Stimulated activated CD4-positive, alpha-beta T cell treated with anti-CD3 and anti-CD28 coated beads, Interleukin-12 subunit alpha, Interleukin-12 subunit beta, amount 100 ng/mL, for 48 hours (primary cell): ENCODE data around the gene TRIM44.
"Not testable (repeated sequence)": the region's sequence is repeated elsewhere in the genome, so short reads cannot be mapped to it uniquely, and the experiment has no call there.

Experiments
- DNase-seq, 3 donors: peaks; one replicate each; pipeline ENCODE4 v3.0.0-alpha.2; 2020; ENCODE audit warnings: low read depth in 2 of 3, low spot score in 1 of 3

TRIM44 gene

DNA sequence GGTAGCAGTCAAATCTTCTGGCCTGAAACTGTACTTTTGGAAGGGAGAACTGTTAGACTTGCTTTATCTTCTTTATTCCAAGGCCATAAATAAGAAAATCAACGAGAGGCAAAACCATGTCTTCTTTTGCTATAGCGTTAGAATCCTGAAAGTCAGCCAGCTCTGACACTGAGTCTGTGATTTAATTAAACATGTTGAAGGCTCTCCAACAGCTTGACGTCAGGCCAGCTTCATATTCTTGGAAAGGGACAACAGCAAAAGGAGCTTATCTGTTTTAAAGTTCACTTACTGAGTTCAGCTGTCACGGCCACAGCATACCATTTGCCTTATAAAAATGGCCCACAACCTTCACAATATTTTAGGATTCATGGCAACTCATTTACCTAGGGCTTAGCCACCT, 150.3 kb downstream of the TRIM44 start:
- no peak for DNase-seq

DNA sequence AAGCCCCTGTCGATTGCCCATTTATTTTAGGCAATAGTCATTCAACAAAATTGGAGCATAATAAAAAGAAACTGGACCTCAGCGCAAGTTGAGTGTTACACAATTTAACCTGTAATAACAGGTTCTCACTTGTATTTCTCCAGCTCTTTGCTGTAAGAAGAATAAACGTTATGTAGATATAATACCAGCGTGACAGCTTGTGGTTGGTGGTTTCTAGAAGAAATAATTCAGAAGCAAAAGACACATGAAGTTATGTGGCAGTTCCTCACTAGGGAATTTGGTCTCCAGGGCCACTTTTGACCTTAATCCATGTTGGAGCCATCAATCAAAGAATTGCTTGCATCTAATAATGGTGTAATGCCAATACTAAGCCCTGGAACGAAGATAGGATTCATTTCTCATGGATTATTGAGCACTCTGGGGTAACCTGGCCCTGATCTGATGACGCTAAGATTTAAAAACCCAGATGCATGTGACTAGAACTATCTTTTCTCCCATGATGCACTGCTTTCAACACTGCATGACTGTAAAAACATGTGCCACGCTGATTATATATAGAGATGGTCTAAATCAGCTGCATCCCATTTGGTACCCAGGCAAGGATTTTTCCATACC, 151.6 kb downstream of the TRIM44 start:
- no peak for DNase-seq

GRCh38 chr11:35814720-35815305, 152.2 kb downstream of the TRIM44 start:
- no peak for DNase-seq

DNA sequence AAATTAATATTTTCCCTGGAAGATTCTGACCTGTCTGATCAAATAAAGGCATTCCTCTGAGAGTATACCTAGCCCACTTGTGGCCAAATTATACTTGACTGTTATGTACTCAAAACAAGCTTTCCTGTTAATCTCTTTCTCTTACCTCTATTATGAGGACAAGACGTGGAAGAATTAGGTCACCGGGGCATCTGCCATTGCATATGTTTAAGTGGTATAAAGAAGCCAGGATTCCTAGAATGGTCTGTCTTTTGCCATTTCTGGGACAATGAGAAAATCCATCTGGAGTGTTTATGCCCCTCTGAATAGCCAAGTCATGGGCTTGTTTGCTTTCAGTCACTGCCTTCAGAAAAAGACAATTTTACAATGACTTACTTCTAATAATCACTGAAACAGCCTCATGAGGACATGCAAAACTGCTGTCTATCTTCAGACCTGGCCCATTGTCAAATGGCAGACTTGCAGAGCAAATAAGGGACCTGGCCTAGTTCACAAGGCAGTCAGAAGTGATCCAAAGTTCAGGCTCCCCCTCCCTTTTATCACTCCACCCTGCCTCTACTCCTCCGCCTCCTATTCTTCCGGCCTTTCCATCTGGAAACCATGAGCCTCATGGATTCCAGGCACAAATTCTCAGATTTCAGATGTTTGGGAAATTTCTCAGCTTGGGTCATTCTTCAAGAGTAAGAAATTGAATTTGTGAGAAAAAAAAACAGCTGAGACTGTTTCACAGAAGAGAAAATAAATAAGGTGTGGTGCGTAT, 153.2 kb downstream of the TRIM44 start:
- DNase-seq: no peak

DNA sequence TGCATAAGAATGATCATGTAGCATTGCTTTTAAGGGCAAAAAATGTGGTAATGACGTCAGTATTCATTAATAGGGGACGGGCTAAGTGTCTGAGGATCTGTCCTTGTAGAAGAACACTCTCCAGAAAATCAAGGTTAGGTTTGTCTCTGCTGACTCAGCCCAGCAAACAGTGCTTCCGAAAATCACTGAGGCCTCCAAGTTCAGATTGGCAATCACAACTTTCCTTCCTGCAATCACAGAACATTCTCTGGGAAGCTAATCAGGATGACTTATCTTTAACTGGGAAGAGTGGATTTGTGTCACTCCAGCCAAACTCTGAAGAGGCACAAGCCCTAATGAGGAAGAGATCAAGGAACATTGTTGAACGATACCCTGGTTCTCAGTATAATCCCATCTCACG, 158.0 kb downstream of the TRIM44 start:
- DNase-seq: no peak

- no peak for DNase-seq
Measured at GRCh38 chr11:35822815-35823495, 160.4 kb downstream of the TRIM44 start.

DNA sequence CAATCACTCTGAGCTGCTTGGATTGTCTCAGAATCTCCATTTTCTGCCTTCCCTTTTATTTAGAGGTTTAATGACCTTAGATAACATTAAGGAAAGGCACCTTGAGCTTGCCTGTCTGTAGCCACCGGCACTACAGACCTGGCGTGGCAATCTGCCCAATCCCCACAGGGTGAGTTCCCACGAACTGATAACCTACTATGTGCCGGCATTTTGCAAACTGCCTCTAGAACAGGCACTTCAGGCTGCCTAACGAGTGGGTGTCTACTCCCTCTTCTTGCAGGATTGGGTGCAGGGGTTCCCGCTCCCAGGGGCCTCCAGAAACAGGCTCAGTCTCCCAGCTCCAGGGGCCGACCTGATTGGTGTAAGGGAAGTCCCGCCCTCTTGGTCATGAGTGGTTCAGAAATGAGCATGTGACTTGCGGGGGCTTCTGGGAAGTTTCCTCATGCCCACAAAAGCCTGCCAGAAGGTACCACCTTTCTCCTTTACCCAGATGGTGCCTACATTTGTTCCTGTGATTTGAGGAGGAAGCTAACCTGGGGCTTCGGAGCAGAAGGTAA, 161.2 kb downstream of the TRIM44 start:
- DNase-seq: no peak

- no peak for DNase-seq
Measured at GRCh38 chr11:35825386-35825785, 162.8 kb downstream of the TRIM44 start.

GRCh38 chr11:35826006-35826405, 163.4 kb downstream of the TRIM44 start:
- no peak for DNase-seq

DNA sequence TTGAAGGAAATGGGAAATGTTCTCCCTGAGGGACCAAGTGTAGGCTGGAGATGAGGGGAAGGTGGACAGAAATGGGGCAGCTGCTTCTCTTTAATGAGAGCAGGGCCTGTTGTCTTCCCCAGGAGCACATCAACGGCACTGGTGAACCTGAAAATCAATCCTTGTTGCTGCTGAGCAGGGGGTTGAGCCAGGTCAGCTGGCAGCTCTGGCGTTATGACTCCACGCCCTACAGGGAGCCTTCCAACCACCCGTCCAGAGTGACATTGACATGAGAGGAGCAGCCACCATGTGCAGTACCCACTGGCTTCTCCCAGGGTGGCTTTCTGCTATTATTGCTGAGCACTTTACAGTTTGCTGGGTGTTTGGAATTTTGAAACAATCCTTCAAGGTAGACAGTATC, 164.4 kb downstream of the TRIM44 start:
- DNase-seq: no peak

DNA sequence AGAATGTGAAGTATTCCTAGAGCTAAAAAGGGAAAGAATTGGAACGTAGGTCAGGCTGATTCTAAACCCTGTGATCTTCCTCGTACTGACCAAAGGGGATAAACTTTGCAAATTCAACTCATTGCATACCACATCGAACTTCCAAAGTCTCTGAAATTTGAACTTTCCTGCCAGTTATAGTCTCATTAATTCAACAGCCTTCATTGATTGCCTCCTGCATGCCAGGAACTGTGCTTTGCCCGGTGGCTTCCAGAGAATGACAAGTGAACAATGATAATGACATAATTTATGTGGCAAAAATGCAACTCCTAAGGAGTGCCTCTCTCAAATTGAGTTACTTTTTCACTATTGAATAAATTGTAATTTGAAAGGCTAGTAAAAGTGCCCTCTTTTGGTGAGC, 173.6 kb downstream of the TRIM44 start:
- DNase-seq: no peak

DNA sequence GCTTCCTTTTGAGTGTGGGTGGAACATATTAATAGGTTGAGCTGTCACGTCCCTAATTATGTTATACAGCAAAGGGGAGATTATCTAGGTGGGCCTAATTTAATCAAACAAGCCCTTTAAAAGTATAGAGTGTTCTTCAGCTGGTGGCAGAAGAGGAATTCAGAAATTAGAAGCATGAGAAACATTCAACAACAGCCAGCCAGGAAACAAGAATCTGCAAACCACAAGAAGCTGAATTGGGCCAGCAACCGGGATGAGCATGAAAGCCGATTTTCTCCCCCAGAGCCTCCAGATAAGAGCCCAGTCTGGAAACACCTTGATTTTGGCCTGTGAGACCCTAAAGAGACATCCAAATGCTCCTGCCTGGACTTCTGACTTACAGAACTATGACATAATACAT, 175.5 kb downstream of the TRIM44 start:
- no peak for DNase-seq

DNA sequence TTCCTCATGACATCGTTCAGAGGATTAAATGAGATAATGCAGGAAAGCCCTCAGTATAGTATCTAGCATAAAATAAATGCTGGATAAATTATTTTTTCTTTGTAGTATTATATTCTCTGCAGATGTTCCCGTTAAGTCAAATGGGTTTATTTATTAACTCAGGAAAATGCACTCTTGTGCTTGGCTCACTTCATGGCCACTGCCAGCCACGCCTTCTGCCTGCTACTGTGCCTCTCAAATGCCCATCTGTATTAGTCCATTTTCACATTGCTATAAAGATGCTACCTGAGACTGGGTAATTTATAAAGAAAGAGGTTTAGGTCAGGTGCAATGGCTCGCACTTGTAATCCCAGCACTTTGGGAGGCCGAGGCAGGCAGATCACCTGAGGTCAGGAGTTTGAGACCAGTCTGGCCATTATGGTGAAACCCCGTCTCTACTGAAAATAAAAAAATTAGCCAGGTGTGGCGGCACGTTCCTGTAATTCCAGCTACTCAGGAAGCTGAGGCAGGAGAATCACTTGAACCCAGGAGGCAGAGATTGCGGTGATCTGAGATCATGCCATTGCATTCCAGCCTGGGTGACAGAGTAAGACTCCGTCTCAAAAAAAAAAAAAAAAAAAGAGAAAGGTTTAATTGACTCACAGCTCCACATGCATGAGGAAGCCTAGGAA, 176.3 kb downstream of the TRIM44 start:
- DNase-seq: not testable (repeated sequence)

- no peak for DNase-seq
Measured at GRCh38 chr11:35839368-35840161, 177.0 kb downstream of the TRIM44 start.

GRCh38 chr11:35841733-35842132, 179.2 kb downstream of the TRIM44 start:
- no peak for DNase-seq

DNA sequence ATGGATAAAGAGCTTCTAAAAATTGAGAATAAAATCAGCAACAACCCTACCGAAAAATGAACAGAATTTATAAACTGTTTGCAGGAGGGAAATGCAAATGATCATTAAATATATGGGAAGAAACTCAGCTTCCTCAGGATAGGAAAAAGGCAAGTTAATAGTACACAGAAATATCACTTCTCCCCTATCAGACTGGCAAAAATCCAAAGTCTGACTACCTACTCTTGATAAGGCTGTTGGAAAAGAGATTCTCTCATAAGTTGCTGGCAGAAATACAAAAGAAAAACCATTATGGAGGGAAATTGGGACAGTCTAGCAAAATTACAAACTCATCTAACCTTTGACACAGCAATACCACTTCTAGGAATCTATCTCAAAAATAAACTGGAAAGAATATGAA, 180.4 kb downstream of the TRIM44 start:
- DNase-seq: no peak

DNA sequence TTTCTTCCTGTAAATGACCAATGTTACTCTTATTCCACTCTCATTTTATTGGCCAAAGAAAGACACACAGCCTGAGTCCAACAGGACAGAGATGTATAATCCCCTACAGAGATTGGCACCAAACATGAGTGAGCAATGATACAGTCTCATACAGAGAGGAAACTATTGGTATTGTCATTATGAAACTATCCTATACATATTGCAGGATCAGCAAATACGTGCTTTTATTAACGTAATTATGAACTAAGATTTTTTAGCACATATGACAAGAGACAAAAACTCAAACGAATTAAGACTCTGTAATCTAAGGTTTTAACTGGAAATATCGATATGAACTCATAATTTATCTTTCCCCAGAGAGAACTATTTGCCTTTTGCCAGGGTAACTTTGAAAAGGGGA, 182.0 kb downstream of the TRIM44 start:
- DNase-seq: no peak

DNA sequence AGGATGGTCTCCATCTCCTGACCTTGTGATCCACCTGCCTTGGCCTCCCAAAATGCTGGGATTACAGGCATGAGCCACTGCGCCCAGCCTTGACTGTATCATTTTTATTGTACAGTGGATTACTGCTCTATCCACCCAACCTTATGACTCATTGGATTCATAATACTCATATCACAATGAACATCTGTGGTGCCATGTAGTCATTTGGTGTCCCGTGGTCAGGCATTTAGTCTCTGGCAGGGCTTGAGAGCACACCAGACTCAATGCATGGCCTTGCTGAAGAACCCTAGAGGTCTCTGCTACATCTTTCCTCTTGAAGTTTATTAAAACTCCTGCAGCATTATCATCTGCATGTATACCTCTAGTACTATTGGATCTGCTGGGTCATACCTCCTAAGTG, 183.3 kb downstream of the TRIM44 start:
- DNase-seq: no peak

GRCh38 chr11:35846874-35847273, 184.3 kb downstream of the TRIM44 start:
- DNase-seq: no peak

- DNase-seq: no peak
Measured at GRCh38 chr11:35847473-35847872, 184.9 kb downstream of the TRIM44 start.
